K562 (cell line): ENCODE results near the gene HSFX3. TPM values are rescaled to one million over a fixed set of nuclear protein-coding genes. Genes with fewer than 3 reads are reported as not detected.
"Not testable (repeated sequence)": the region's sequence is repeated elsewhere in the genome, so short reads cannot be mapped to it uniquely, and the experiment has no call there.

Source experiments
- ATAC-seq: fragments of 200-7000 bp; cut with Tn5 transposase; 3 replicates; pipeline ENCODE4 v1.9.1; 2020; ENCODE audit warnings: moderate library complexity
- BruUV-seq: library from RNA; stranded (reverse); fragments of 400-500 nt; replicated peaks from 2 replicates; lab custom pipeline; 2021; lab: Mats Ljungman, UMichigan
- CTCF ChIA-PET: fragments of 300-600 bp; formaldehyde crosslinking; extraction: SDS; loops from one replicate; lab custom pipeline; 2021; ENCODE audit warnings: low intra/inter-chr PET ratio; lab: Yijun Ruan, JAX
- POLR2A ChIA-PET: fragments of 300-600, 350-650 bp; sonication (Branson Sonifier 250); formaldehyde crosslinking; extraction: SDS; loops from one replicate; lab custom pipeline; 2021; ENCODE audit warnings: antibody characterized with exemption, inconsistent platforms; lab: Yijun Ruan, JAX
- DNase-seq, 4 experiments: peaks; one replicate each; pipeline versions ENCODE4 v3.0.0 to v3.0.0-alpha.2; 2011 to 2018; ENCODE audit warnings: low spot score in 3 of 4, mixed read lengths in 3 of 4; ENCODE audit errors: extremely low read depth in 1 of 4
- FAIRE-seq: peaks from 2 replicates; lab custom pipeline; 2011; peaks lifted over from hg19 to GRCh38; lab: Jason Lieb, UNC
- H2AFZ ChIP-seq: 2 replicates; pipeline ENCODE4 v1.6.0; 2011; ENCODE audit warnings: low read depth, low read length, control low read depth, inconsistent platforms
- H3K27ac ChIP-seq: fragments of 200-600 bp; 3 replicates; pipeline ENCODE4 v1.8.0; 2011; ENCODE audit warnings: low read depth, mild to moderate bottlenecking, control low read depth, inconsistent platforms, low read length, moderate library complexity, mixed read lengths; ENCODE audit errors: extremely low read depth
- H3K27me3 ChIP-seq, 2 experiments: fragments of 300-600 bp in 1 of 2; 2 replicates in 1 of 2; 3 replicates in 1 of 2; pipeline versions ENCODE4 v1.6.0 to v1.8.0; 2011; ENCODE audit warnings: inconsistent platforms in 2 of 2, low read length in 2 of 2, mild to moderate bottlenecking in 1 of 2, mixed read lengths in 1 of 2, moderate library complexity in 1 of 2; ENCODE audit not compliant: control insufficient read depth in 2 of 2, insufficient read depth in 2 of 2
- H3K36me3 ChIP-seq: fragments of 300-600 bp; 3 replicates; pipeline ENCODE4 v1.8.0; 2011; ENCODE audit warnings: mild to moderate bottlenecking, low read length, inconsistent platforms; ENCODE audit not compliant: control insufficient read depth, insufficient read depth
- H3K4me1 ChIP-seq, 2 experiments: fragments of 200-600 bp in 1 of 2; replicated peaks in 1 of 2; 2 replicates in 1 of 2; 3 replicates in 1 of 2; pipeline versions ENCODE4 v1.5.1 to v1.8.0; 2011; ENCODE audit warnings: inconsistent platforms in 2 of 2, low read length in 2 of 2, mild to moderate bottlenecking in 1 of 2, mixed read lengths in 1 of 2, moderate library complexity in 1 of 2; ENCODE audit not compliant: control insufficient read depth in 2 of 2, insufficient read depth in 2 of 2
- H3K4me2 ChIP-seq: 2 replicates; pipeline ENCODE4 v1.6.1; 2011; ENCODE audit warnings: low read length, control low read depth, inconsistent platforms, mixed read lengths; ENCODE audit not compliant: insufficient read depth
- H3K4me3 ChIP-seq: fragments of 200-600 bp; sonication (generic), shearing (Covaris generic); 2 replicates; pipeline ENCODE4 v1.5.1; 2016; ENCODE audit warnings: control low read depth, inconsistent platforms
- H3K79me2 ChIP-seq: fragments of 200-600 bp; 3 replicates; pipeline ENCODE4 v1.8.0; 2011; ENCODE audit warnings: low read length, inconsistent platforms; ENCODE audit not compliant: control insufficient read depth, insufficient read depth
- H3K9ac ChIP-seq, 2 experiments: 2 replicates each; pipeline versions ENCODE4 v1.6.0 to v1.6.1; 2011; ENCODE audit warnings: low read depth in 2 of 2, low read length in 2 of 2, control low read depth in 1 of 2, inconsistent platforms in 1 of 2, mild to moderate bottlenecking in 1 of 2, mixed read lengths in 1 of 2; ENCODE audit not compliant: insufficient read depth in 1 of 2
- H3K9me1 ChIP-seq: one replicate; pipeline ENCODE4 v1.6.0; 2011; ENCODE audit warnings: inconsistent platforms, mild to moderate bottlenecking, low read length, moderate library complexity; ENCODE audit not compliant: control insufficient read depth, insufficient read depth
- H3K9me3 ChIP-seq: replicated peaks from 2 replicates; pipeline ENCODE4 v1.5.1; 2011; ENCODE audit warnings: low read depth, low read length, inconsistent platforms; ENCODE audit not compliant: control insufficient read depth, insufficient read depth
- H4K20me1 ChIP-seq: replicated peaks from 2 replicates; pipeline ENCODE4 v1.6.1; 2011; ENCODE audit warnings: low read length, inconsistent platforms, mixed read lengths; ENCODE audit not compliant: control insufficient read depth, insufficient read depth
- WGBS: fragments of 100-300 bp; shearing (Covaris generic); methylation state at CpG from one replicate; pipeline ENCODE4 v1.1.6; 2016; ENCODE audit warnings: low coverage, mixed read lengths; ENCODE audit not compliant: insufficient coverage; ENCODE audit errors: missing lambda C conversion rate; 5-methylcytosine and 5-hydroxymethylcytosine counted together
- in situ Hi-C: fragments of 300-500 bp; cut with MboI; formaldehyde crosslinking; loops from 4 replicates; pipeline ENCODE4 v1.15.0; 2018; ENCODE audit warnings: inconsistent platforms, mixed read lengths
- intact Hi-C: fragments of 100-400 bp; cut with micrococcal nuclease; formaldehyde crosslinking; loops from 2 replicates; pipeline ENCODE4 v1.14.2; 2022
- polyA plus RNA-seq, 8 experiments: library from polyadenylated mRNA; depleted of rRNA in 4 of 8; stranded (reverse) in 5 of 8; unstranded in 3 of 8; fragments of >200 nt; fragmentation: Nextera tagmentation in 2 of 8; fragmentation: Illumina TruSeq in 1 of 8; extraction: Ambion mirVana in 2 of 8; extraction: Trizol in 1 of 8; gene quantifications; 2 replicates each; pipeline versions ENCODE4 v1.2.1 to v1.2.3, GENCODE V29; 2011 to 2014; ENCODE audit warnings: inconsistent platforms in 1 of 8, missing spikeins in 1 of 8
- total RNA-seq, 7 experiments: library from RNA; depleted of rRNA in 6 of 7; stranded (reverse); fragments of >200 nt in 6 of 7; fragmentation: Illumina TruSeq in 2 of 7; extraction: Trizol in 2 of 7; gene quantifications; 2 replicates each; pipeline versions ENCODE4 v1.2.1 to v1.2.3, GENCODE V29; 2011 to 2021; ENCODE audit warnings: low replicate concordance in 1 of 7
- TF ChIP-seq, protein P1 (sequence below), 3 experiments: IDR thresholded peaks in 2 of 3; conservative IDR thresholded peaks in 1 of 3; 2 replicates each; pipeline ENCODE4 v1.5.1; 2011 to 2012; ENCODE audit warnings: low read length in 3 of 3, mild to moderate bottlenecking in 3 of 3, control low read depth in 2 of 3, improper control_type of control experiment in 1 of 3, inconsistent platforms in 1 of 3, low read depth in 1 of 3, mixed read lengths in 1 of 3, moderate library complexity in 1 of 3; ENCODE audit not compliant: insufficient read depth in 2 of 3
- TF ChIP-seq, protein P2 (sequence below): sonication (generic); formaldehyde crosslinking; IDR thresholded peaks from 2 replicates; pipeline ENCODE4 v1.8.1; 2023; ENCODE audit warnings: mild to moderate bottlenecking, missing genetic modification reagents

Gene HSFX3
- total and polyA plus RNA-seq, 9 of the 15 experiments (the other 6 are each of a cell fraction or from before 2014, with no cell fraction given), result 0.08 to 0.10 TPM; not detected in 7

DNA sequence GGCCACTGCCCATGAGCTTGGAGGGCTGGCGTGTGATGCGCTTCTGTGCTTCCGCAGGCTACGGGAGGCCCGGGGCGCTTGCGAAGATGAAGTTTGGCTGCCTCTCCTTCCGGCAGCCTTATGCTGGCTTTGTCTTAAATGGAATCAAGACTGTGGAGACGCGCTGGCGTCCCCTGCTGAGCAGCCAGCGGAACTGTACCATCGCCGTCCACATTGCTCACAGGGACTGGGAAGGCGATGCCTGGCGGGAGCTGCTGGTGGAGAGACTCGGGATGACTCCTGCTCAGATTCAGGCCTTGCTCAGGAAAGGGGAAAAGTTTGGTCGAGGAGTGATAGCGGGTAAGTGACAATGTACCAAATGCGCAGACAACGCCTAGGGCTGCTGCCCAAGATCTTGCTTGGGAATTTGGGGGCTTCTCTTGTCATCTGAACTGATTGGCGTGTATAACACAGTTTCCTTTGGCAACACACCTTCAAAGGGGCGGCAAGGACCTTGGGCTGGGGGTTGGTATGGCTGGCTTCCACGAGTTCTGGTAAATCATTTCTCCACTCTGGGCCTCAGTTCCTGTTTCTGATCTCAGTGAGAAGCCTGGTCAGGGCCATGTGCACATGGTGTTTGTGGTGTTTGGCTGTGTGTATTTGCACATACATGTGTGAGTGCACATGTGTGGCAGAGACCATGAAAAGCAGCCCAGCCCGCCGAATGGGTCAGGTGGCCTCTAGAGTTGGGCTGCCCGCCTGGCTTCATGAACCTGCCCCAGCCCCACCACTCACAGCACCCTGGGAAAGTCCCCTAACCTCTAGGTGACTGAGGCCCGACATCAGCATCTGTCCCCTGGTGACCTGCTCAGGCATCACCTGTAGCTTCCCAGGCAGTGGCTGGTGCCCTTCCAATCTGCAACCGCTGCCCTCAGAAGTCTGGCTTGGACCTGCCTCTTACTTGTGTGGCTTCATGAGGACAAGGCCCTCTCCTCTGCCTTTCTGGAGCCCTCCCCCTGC, 3.9 kb downstream of the HSFX3 start:
- H3K9ac ChIP-seq, H3K9me3 ChIP-seq, H3K79me2 ChIP-seq, CTCF ChIA-PET, H3K36me3 ChIP-seq, BruUV-seq, H3K4me3 ChIP-seq, intact Hi-C loops, POLR2A ChIA-PET, H3K4me2 ChIP-seq, H2AFZ ChIP-seq, in situ Hi-C loops, H3K27me3 ChIP-seq, H3K4me1 ChIP-seq, H3K9me1 ChIP-seq, H3K27ac ChIP-seq, H4K20me1 ChIP-seq: not testable (repeated sequence)
- TF ChIP-seq, protein P1, sequence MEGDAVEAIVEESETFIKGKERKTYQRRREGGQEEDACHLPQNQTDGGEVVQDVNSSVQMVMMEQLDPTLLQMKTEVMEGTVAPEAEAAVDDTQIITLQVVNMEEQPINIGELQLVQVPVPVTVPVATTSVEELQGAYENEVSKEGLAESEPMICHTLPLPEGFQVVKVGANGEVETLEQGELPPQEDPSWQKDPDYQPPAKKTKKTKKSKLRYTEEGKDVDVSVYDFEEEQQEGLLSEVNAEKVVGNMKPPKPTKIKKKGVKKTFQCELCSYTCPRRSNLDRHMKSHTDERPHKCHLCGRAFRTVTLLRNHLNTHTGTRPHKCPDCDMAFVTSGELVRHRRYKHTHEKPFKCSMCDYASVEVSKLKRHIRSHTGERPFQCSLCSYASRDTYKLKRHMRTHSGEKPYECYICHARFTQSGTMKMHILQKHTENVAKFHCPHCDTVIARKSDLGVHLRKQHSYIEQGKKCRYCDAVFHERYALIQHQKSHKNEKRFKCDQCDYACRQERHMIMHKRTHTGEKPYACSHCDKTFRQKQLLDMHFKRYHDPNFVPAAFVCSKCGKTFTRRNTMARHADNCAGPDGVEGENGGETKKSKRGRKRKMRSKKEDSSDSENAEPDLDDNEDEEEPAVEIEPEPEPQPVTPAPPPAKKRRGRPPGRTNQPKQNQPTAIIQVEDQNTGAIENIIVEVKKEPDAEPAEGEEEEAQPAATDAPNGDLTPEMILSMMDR (IDR thresholded peaks at IDR 0.05 in 2 of 3, conservative IDR thresholded peaks at IDR 0.05 in 1 of 3; ENCODE audit: insufficient read depth in 2 of 3, low read depth in 1 of 3, low read length in 3 of 3), result peak in 2 of 3 experiments; percentile 30 to 43; a peak in 3 of 6 replicates
- TF ChIP-seq, protein P2, sequence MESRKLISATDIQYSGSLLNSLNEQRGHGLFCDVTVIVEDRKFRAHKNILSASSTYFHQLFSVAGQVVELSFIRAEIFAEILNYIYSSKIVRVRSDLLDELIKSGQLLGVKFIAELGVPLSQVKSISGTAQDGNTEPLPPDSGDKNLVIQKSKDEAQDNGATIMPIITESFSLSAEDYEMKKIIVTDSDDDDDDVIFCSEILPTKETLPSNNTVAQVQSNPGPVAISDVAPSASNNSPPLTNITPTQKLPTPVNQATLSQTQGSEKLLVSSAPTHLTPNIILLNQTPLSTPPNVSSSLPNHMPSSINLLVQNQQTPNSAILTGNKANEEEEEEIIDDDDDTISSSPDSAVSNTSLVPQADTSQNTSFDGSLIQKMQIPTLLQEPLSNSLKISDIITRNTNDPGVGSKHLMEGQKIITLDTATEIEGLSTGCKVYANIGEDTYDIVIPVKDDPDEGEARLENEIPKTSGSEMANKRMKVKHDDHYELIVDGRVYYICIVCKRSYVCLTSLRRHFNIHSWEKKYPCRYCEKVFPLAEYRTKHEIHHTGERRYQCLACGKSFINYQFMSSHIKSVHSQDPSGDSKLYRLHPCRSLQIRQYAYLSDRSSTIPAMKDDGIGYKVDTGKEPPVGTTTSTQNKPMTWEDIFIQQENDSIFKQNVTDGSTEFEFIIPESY (CRISPR knock-in tag), result peak; percentile 42; the same call in 1 of the 2 replicates
- peak; percentile 19 for FAIRE-seq
- ATAC-seq, result peak; percentile 38
- WGBS, result 50% methylated on average over 1 of the region's 29 CpGs
- peak in 1 of 4 experiments; percentile 47 for DNase-seq
